Skeletal muscle satellite cell (primary cell): ENCODE data around the gene PAX7.
A peak's percentile ranks its signal among the peaks of the same experiment; 100 is the strongest.

Experiments used
- H3K27me3 ChIP-seq: 2 replicates; pipeline ENCODE4 v1.7.0; 2013; ENCODE audit warnings: low read length; ENCODE audit not compliant: control insufficient read depth, insufficient read depth
- H3K36me3 ChIP-seq: 2 replicates; pipeline ENCODE4 v1.7.0; 2013; ENCODE audit warnings: mild to moderate bottlenecking, control low read depth, low read length; ENCODE audit not compliant: insufficient read depth
- H3K4me1 ChIP-seq: 2 replicates; pipeline ENCODE4 v1.7.0; 2013; ENCODE audit warnings: low read length; ENCODE audit not compliant: control insufficient read depth, insufficient read depth
- H3K4me2 ChIP-seq: 2 replicates; pipeline ENCODE4 v1.7.0; 2013; ENCODE audit warnings: mild to moderate bottlenecking, low read length
- H3K4me3 ChIP-seq: 2 replicates; pipeline ENCODE4 v1.7.0; 2013; ENCODE audit warnings: low read length
- H3K9ac ChIP-seq: 2 replicates; pipeline ENCODE4 v1.7.0; 2013; ENCODE audit warnings: mild to moderate bottlenecking, low read depth, low read length, moderate library complexity
- H3K9me3 ChIP-seq: replicated peaks from 2 replicates; pipeline ENCODE4 v1.7.0; 2013; ENCODE audit warnings: mild to moderate bottlenecking, control low read depth, low read length

PAX7 gene

GRCh38 chr1:18644446-18644845, 13.8 kb downstream of the PAX7 start:
- Histone ChIP-seq H3K9ac (no peak overlapping the region), H3K4me3 (no peak overlapping the region), H3K4me2 (no peak overlapping the region), H3K9me3 (no peaks in the 10 kb centered on the region), H3K27me3 (peaks cover 89% of the 10 kb centered on the region), H3K36me3 (no peaks in the 10 kb centered on the region), H3K4me1 (no peaks in the 10 kb centered on the region)

- Histone ChIP-seq H3K27me3 (peaks cover 89% of the 10 kb centered on the region), H3K9ac (no peak overlapping the region), H3K4me1 (no peaks in the 10 kb centered on the region), H3K9me3 (no peaks in the 10 kb centered on the region), H3K4me3 (no peak overlapping the region), H3K4me2 (no peak overlapping the region), H3K36me3 (no peaks in the 10 kb centered on the region)
Observed at GRCh38 chr1:18644973-18645746, 14.5 kb downstream of the PAX7 start.

GRCh38 chr1:18645747-18646090, 15.1 kb downstream of the PAX7 start:
- H3K9ac ChIP-seq, result no peak overlapping the region
- peaks cover 90% of the 10 kb centered on the region for H3K27me3 ChIP-seq
- H3K36me3 ChIP-seq, result no peaks in the 10 kb centered on the region
- no peak overlapping the region for H3K4me3 ChIP-seq
- H3K4me1 ChIP-seq, result no peaks in the 10 kb centered on the region
- H3K9me3 ChIP-seq, result no peaks in the 10 kb centered on the region
- no peak overlapping the region for H3K4me2 ChIP-seq

GRCh38 chr1:18646091-18646785, 15.6 kb downstream of the PAX7 start:
- Histone ChIP-seq H3K9me3 (no peaks in the 10 kb centered on the region), H3K9ac (no peak overlapping the region), H3K4me2 (peak overlapping the region; percentile 29), H3K27me3 (peaks cover 90% of the 10 kb centered on the region), H3K4me3 (no peak overlapping the region), H3K36me3 (no peaks in the 10 kb centered on the region), H3K4me1 (no peaks in the 10 kb centered on the region)

- Histone ChIP-seq H3K9me3 (no peaks in the 10 kb centered on the region), H3K36me3 (no peaks in the 10 kb centered on the region), H3K27me3 (peaks cover 88% of the 10 kb centered on the region), H3K4me2 (peak overlapping the region; percentile 29), H3K4me3 (no peak overlapping the region), H3K9ac (no peak overlapping the region), H3K4me1 (no peaks in the 10 kb centered on the region)
Observed at GRCh38 chr1:18646786-18647410, 16.3 kb downstream of the PAX7 start.

GRCh38 chr1:18647681-18648214, 17.1 kb downstream of the PAX7 start:
- Histone ChIP-seq H3K36me3 (no peaks in the 10 kb centered on the region), H3K4me3 (no peak overlapping the region), H3K27me3 (peaks cover 88% of the 10 kb centered on the region), H3K4me1 (no peaks in the 10 kb centered on the region), H3K9me3 (no peaks in the 10 kb centered on the region), H3K4me2 (no peak overlapping the region), H3K9ac (no peak overlapping the region)

GRCh38 chr1:18649693-18650370, 19.2 kb downstream of the PAX7 start:
- Histone ChIP-seq H3K4me1 (no peaks in the 10 kb centered on the region), H3K4me3 (no peak overlapping the region), H3K9ac (no peak overlapping the region), H3K4me2 (no peak overlapping the region), H3K9me3 (no peaks in the 10 kb centered on the region), H3K27me3 (peaks cover 90% of the 10 kb centered on the region), H3K36me3 (no peaks in the 10 kb centered on the region)

- no peaks in the 10 kb centered on the region for H3K36me3 ChIP-seq
- no peaks in the 10 kb centered on the region for H3K9me3 ChIP-seq
- H3K9ac ChIP-seq, result no peak overlapping the region
- H3K4me2 ChIP-seq, result no peak overlapping the region
- H3K4me1 ChIP-seq, result no peaks in the 10 kb centered on the region
- H3K4me3 ChIP-seq, result no peak overlapping the region
- H3K27me3 ChIP-seq, result peaks cover 84% of the 10 kb centered on the region
Observed at GRCh38 chr1:18651713-18652112, 21.1 kb downstream of the PAX7 start.

GRCh38 chr1:18652791-18653190, 22.1 kb downstream of the PAX7 start:
- Histone ChIP-seq H3K4me1 (no peaks in the 10 kb centered on the region), H3K27me3 (peaks cover 86% of the 10 kb centered on the region), H3K9me3 (no peaks in the 10 kb centered on the region)

GRCh38 chr1:18653367-18653766, 22.7 kb downstream of the PAX7 start:
- Histone ChIP-seq H3K4me3 (no peak overlapping the region), H3K4me2 (no peak overlapping the region), H3K9me3 (no peaks in the 10 kb centered on the region), H3K9ac (no peak overlapping the region), H3K4me1 (no peaks in the 10 kb centered on the region), H3K27me3 (peaks cover 84% of the 10 kb centered on the region), H3K36me3 (no peaks in the 10 kb centered on the region)

More at GRCh38 chr1:18652791-18653190, 22.1 kb downstream of the PAX7 start:
- H3K9ac ChIP-seq, result no peak overlapping the region
- no peak overlapping the region for H3K4me3 ChIP-seq
- no peak overlapping the region for H3K4me2 ChIP-seq
- no peaks in the 10 kb centered on the region for H3K36me3 ChIP-seq

GRCh38 chr1:18653916-18654315, 23.3 kb downstream of the PAX7 start:
- H3K9me3 ChIP-seq, result no peaks in the 10 kb centered on the region
- no peaks in the 10 kb centered on the region for H3K4me1 ChIP-seq
- no peak overlapping the region for H3K9ac ChIP-seq
- H3K36me3 ChIP-seq, result no peaks in the 10 kb centered on the region
- H3K4me2 ChIP-seq, result no peak overlapping the region
- H3K27me3 ChIP-seq, result peaks cover 84% of the 10 kb centered on the region
- no peak overlapping the region for H3K4me3 ChIP-seq
